ENCODE results near the gene PRRC2C. TPM values are rescaled to one million over a fixed set of nuclear protein-coding genes. Genes with fewer than 3 reads are reported as not detected.

PRRC2C gene
- total RNA-seq, 1 experiment from 2014 or later = 267 TPM

- H3K27ac Mint-ChIP-seq = no peak overlapping the region
- no peak overlapping the region for H4K8ac ChIP-seq (replicated peaks; ENCODE audit: insufficient read length, low read depth, low read length)
- H2BK120ac ChIP-seq (ENCODE audit: low read depth, low read length, poor library complexity, severe bottlenecking) = no peak overlapping the region
- H3K4me3 Mint-ChIP-seq = no peak overlapping the region
- H4K5ac ChIP-seq (ENCODE audit: insufficient read length, low read depth, low read length) = no peak overlapping the region
- no peak overlapping the region for H3T11ph ChIP-seq (ENCODE audit: low read length)
- no peak overlapping the region for H3K14ac ChIP-seq (ENCODE audit: insufficient read depth, low read length)
- DNase-seq = no peak
- H2AFZ ChIP-seq (ENCODE audit: low read length) = no peak overlapping the region
- no peaks in the 10 kb centered on the region for H4K20me1 ChIP-seq (ENCODE audit: control insufficient read depth, insufficient read depth, insufficient read length)
- H3K9me3 Mint-ChIP-seq = no peaks in the 10 kb centered on the region
- H3K4ac ChIP-seq (ENCODE audit: low read depth, low read length) = no peak overlapping the region
- no peaks in the 10 kb centered on the region for H3K27me3 ChIP-seq (ENCODE audit: insufficient read depth, low read length)
- no peak overlapping the region for H3K4me2 ChIP-seq (ENCODE audit: insufficient read depth, insufficient read length, low read length)
- peaks cover 2% of the 10 kb centered on the region; the same call in 1 of the 2 replicates for H3K4me1 ChIP-seq (ENCODE audit: insufficient read depth, low read length)
- H3K79me2 ChIP-seq (ENCODE audit: insufficient read depth, low read length) = no peaks in the 10 kb centered on the region
- no peaks in the 10 kb centered on the region for H3K79me1 ChIP-seq (ENCODE audit: insufficient read depth, low read depth, low read length, poor library complexity, severe bottlenecking)
- no peaks in the 10 kb centered on the region; the same call in 1 of the 2 replicates for H3K27me3 Mint-ChIP-seq (ENCODE audit: low read depth)
- no peak overlapping the region for H3K23ac ChIP-seq (ENCODE audit: insufficient read length, low read depth, low read length)
- no peaks in the 10 kb centered on the region for H3K23me2 ChIP-seq (ENCODE audit: insufficient read length, low read depth, low read length, poor library complexity, severe bottlenecking)
- no CpG with 5 or more reads among the region's 1 CpG for WGBS (ENCODE audit: extremely low coverage, insufficient read length, low lambda C conversion rate)
- H2BK20ac ChIP-seq (ENCODE audit: low read depth, low read length, poor library complexity, severe bottlenecking) = no peak overlapping the region
- TF ChIP-seq, protein P1, sequence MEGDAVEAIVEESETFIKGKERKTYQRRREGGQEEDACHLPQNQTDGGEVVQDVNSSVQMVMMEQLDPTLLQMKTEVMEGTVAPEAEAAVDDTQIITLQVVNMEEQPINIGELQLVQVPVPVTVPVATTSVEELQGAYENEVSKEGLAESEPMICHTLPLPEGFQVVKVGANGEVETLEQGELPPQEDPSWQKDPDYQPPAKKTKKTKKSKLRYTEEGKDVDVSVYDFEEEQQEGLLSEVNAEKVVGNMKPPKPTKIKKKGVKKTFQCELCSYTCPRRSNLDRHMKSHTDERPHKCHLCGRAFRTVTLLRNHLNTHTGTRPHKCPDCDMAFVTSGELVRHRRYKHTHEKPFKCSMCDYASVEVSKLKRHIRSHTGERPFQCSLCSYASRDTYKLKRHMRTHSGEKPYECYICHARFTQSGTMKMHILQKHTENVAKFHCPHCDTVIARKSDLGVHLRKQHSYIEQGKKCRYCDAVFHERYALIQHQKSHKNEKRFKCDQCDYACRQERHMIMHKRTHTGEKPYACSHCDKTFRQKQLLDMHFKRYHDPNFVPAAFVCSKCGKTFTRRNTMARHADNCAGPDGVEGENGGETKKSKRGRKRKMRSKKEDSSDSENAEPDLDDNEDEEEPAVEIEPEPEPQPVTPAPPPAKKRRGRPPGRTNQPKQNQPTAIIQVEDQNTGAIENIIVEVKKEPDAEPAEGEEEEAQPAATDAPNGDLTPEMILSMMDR (conservative IDR thresholded peaks at IDR 0.05) = no peak
- no peak overlapping the region for H3K9ac ChIP-seq (ENCODE audit: extremely low read depth, insufficient read length, low read length)
- H3K18ac ChIP-seq (ENCODE audit: insufficient read length, low read depth, low read length) = no peak overlapping the region
- peaks cover 35 to 39% of the 10 kb centered on the region in 2 experiments for H3K4me1 Mint-ChIP-seq
- no peak overlapping the region for H2BK12ac ChIP-seq (ENCODE audit: insufficient read length, low read depth, low read length)
- no peak overlapping the region for H2BK15ac ChIP-seq (ENCODE audit: low read depth, low read length)
- H3K9me3 ChIP-seq (ENCODE audit: control insufficient read depth, low read depth, low read length) = no peaks in the 10 kb centered on the region
- no peak overlapping the region for H2AK5ac ChIP-seq (ENCODE audit: insufficient read length, low read length)
- H2BK5ac ChIP-seq (ENCODE audit: insufficient read length, low read length) = no peak overlapping the region
- H3K56ac ChIP-seq (ENCODE audit: insufficient read length, low read depth, low read length) = no peak overlapping the region
- no peaks in the 10 kb centered on the region for H3K36me3 Mint-ChIP-seq (ENCODE audit: insufficient read depth in 1 of 3, low read depth in 3 of 3)
- no peak overlapping the region for H4K91ac ChIP-seq (ENCODE audit: insufficient read length, low read depth, low read length)
- no peak overlapping the region for H3K27ac ChIP-seq (ENCODE audit: insufficient read length, low read depth, low read length)
Observed at GRCh38 chr1:171640225-171640624, 154.9 kb downstream of the PRRC2C start.
